Measurements from ENCODE around the gene CTNNA2.

DNA sequence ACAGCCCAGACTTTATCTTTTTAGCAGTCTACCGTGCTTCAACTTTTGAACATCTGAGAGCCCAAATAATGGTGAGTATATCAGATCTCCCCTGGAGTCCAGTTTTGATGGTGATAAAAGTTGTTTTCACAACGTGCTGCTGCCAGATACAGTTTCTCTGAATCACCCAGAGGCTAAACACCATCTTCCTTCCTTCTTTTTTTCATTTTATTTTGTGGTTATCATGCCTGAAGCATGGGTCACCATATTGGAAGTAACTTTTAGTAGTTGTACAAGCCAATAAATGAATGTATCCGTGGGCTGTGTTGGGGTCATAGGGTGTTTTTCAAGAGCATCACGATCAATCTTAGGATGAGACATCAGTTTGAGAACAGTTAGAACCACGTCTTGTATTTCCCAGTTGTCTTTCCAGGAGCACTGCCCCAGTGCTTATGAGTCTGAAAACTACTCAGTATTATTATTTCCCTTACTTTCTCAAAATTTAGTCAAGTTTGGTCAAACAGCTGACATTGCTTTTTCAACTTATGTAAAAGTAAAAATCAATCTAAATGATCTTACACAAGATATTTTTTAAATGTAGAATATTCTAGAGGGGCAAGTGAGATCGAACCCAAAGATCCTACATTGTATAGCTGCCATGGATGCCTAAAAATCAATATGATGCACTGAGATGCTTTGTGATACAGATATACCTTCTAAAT lies 311.4 kb downstream of the CTNNA2 start:
- TF ChIP-seq, protein P1, sequence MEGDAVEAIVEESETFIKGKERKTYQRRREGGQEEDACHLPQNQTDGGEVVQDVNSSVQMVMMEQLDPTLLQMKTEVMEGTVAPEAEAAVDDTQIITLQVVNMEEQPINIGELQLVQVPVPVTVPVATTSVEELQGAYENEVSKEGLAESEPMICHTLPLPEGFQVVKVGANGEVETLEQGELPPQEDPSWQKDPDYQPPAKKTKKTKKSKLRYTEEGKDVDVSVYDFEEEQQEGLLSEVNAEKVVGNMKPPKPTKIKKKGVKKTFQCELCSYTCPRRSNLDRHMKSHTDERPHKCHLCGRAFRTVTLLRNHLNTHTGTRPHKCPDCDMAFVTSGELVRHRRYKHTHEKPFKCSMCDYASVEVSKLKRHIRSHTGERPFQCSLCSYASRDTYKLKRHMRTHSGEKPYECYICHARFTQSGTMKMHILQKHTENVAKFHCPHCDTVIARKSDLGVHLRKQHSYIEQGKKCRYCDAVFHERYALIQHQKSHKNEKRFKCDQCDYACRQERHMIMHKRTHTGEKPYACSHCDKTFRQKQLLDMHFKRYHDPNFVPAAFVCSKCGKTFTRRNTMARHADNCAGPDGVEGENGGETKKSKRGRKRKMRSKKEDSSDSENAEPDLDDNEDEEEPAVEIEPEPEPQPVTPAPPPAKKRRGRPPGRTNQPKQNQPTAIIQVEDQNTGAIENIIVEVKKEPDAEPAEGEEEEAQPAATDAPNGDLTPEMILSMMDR (IDR thresholded peaks at IDR 0.05), result no peak
- no peak for TF ChIP-seq SIN3A (IDR thresholded peaks at IDR 0.05; ENCODE audit: borderline replicate concordance, insufficient read depth, low read depth, low read length)

Data from Panc1 (cell line).